Stimulated activated effector memory CD8-positive, alpha-beta T cell treated with anti-CD3 and anti-CD28 coated beads, Interleukin-12 subunit alpha, Interleukin-12 subunit beta, amount 100 ng/mL, for 72 hours (primary cell): ENCODE data around the gene FOLR3.
"Not testable (repeated sequence)": the region's sequence is repeated elsewhere in the genome, so short reads cannot be mapped to it uniquely, and the experiment has no call there.

Experiments used
- ATAC-seq: fragments of 150-1000 bp; cut with Tn5 transposase; 2 replicates; pipeline ENCODE4 v1.10.0; 2021
- DNase-seq, 2 donors: peaks; one replicate each; pipeline ENCODE4 v3.0.0; 2021 to 2022; ENCODE audit warnings: low spot score in 2 of 2
- H3K27ac Mint-ChIP-seq: one replicate; pipeline ENCODE4 v1.8.0; 2022; ENCODE audit warnings: mild to moderate bottlenecking, mixed read lengths
- H3K36me3 Mint-ChIP-seq: one replicate; pipeline ENCODE4 v1.8.0; 2022; ENCODE audit warnings: mild to moderate bottlenecking, mixed read lengths
- H3K4me1 Mint-ChIP-seq: one replicate; pipeline ENCODE4 v1.8.0; 2022; ENCODE audit warnings: mixed read lengths
- H3K4me3 Mint-ChIP-seq: one replicate; pipeline ENCODE4 v1.8.0; 2022; ENCODE audit warnings: mild to moderate bottlenecking, mixed read lengths
- H3K9me3 Mint-ChIP-seq: one replicate; pipeline ENCODE4 v1.8.0; 2022; ENCODE audit warnings: mixed read lengths

FOLR3 gene

GRCh38 chr11:72139500-72139899 is 4.0 kb downstream of the FOLR3 start:
- no peaks in the 10 kb centered on the region for H3K9me3 Mint-ChIP-seq
- H3K4me3 Mint-ChIP-seq, result no peak overlapping the region
- H3K36me3 Mint-ChIP-seq, result no peaks in the 10 kb centered on the region
- ATAC-seq (no peak), DNase-seq (no peak)
- H3K27ac Mint-ChIP-seq, result peak overlapping the region; percentile 83
- peaks cover 44% of the 10 kb centered on the region for H3K4me1 Mint-ChIP-seq

- Mint-ChIP-seq H3K9me3 (no peaks in the 10 kb centered on the region), H3K36me3 (no peaks in the 10 kb centered on the region), H3K27ac (no peak overlapping the region), H3K4me1 (peaks cover 44% of the 10 kb centered on the region), H3K4me3 (peak overlapping the region; percentile 50)
- ATAC-seq, result peak; percentile 34
- DNase-seq, result no peak
Measured at GRCh38 chr11:72140661-72141060, 5.1 kb downstream of the FOLR3 start.

GRCh38 chr11:72141066-72141465 is 5.5 kb downstream of the FOLR3 start:
- H3K9me3 Mint-ChIP-seq, result no peaks in the 10 kb centered on the region
- peaks cover 43% of the 10 kb centered on the region for H3K4me1 Mint-ChIP-seq
- no peak overlapping the region for H3K27ac Mint-ChIP-seq
- no peaks in the 10 kb centered on the region for H3K36me3 Mint-ChIP-seq
- peak overlapping the region; percentile 50 for H3K4me3 Mint-ChIP-seq
- ATAC-seq (peak; percentile 96), DNase-seq (peak; percentile 16 to 73)

- H3K4me3 Mint-ChIP-seq, result peak overlapping the region; percentile 50
- not testable (repeated sequence) for H3K9me3 Mint-ChIP-seq, ATAC-seq, H3K36me3 Mint-ChIP-seq, DNase-seq
- H3K27ac Mint-ChIP-seq, result peak overlapping the region; percentile 29
- H3K4me1 Mint-ChIP-seq, result peaks cover 33% of the 10 kb centered on the region
Measured at GRCh38 chr11:72142086-72142485, 6.6 kb downstream of the FOLR3 start.

GRCh38 chr11:72142543-72142942 is 7.0 kb downstream of the FOLR3 start:
- not testable (repeated sequence) for DNase-seq, H3K36me3 Mint-ChIP-seq, H3K4me3 Mint-ChIP-seq, ATAC-seq, H3K9me3 Mint-ChIP-seq
- H3K4me1 Mint-ChIP-seq, result peaks cover 31% of the 10 kb centered on the region
- peak overlapping the region; percentile 29 for H3K27ac Mint-ChIP-seq

GRCh38 chr11:72144807-72145565 is 9.5 kb downstream of the FOLR3 start:
- peaks cover 27% of the 10 kb centered on the region for H3K4me1 Mint-ChIP-seq
- no peaks in the 10 kb centered on the region for H3K9me3 Mint-ChIP-seq
- H3K4me3 Mint-ChIP-seq, result no peak overlapping the region
- no peak for ATAC-seq
- DNase-seq, result no peak
- no peaks in the 10 kb centered on the region for H3K36me3 Mint-ChIP-seq
- no peak overlapping the region for H3K27ac Mint-ChIP-seq

GRCh38 chr11:72146625-72147024 is 11.1 kb downstream of the FOLR3 start:
- Mint-ChIP-seq H3K27ac (no peak overlapping the region), H3K9me3 (no peaks in the 10 kb centered on the region), H3K4me3 (no peak overlapping the region), H3K36me3 (no peaks in the 10 kb centered on the region), H3K4me1 (peaks cover 12% of the 10 kb centered on the region)
- ATAC-seq (no peak), DNase-seq (no peak)

- Mint-ChIP-seq H3K27ac (no peak overlapping the region), H3K4me3 (no peak overlapping the region), H3K9me3 (no peaks in the 10 kb centered on the region), H3K4me1 (no peaks in the 10 kb centered on the region), H3K36me3 (no peaks in the 10 kb centered on the region)
- DNase-seq (no peak), ATAC-seq (no peak)
Measured at GRCh38 chr11:72150882-72151281, 15.4 kb downstream of the FOLR3 start.

GRCh38 chr11:72153874-72154273 is 18.3 kb downstream of the FOLR3 start:
- not testable (repeated sequence) for H3K36me3 Mint-ChIP-seq, H3K9me3 Mint-ChIP-seq, DNase-seq, ATAC-seq, H3K4me1 Mint-ChIP-seq, H3K4me3 Mint-ChIP-seq, H3K27ac Mint-ChIP-seq

GRCh38 chr11:72154816-72155215 is 19.3 kb downstream of the FOLR3 start:
- no peaks in the 10 kb centered on the region for H3K4me1 Mint-ChIP-seq
- H3K36me3 Mint-ChIP-seq, result no peaks in the 10 kb centered on the region
- H3K4me3 Mint-ChIP-seq, result no peak overlapping the region
- H3K27ac Mint-ChIP-seq, result no peak overlapping the region
- DNase-seq, result no peak
- no peak for ATAC-seq
- H3K9me3 Mint-ChIP-seq, result no peaks in the 10 kb centered on the region

- DNase-seq, result no peak
- ATAC-seq, result no peak
- H3K27ac Mint-ChIP-seq, result no peak overlapping the region
- H3K36me3 Mint-ChIP-seq, result no peaks in the 10 kb centered on the region
- no peaks in the 10 kb centered on the region for H3K9me3 Mint-ChIP-seq
- no peaks in the 10 kb centered on the region for H3K4me1 Mint-ChIP-seq
- H3K4me3 Mint-ChIP-seq, result no peak overlapping the region
Measured at GRCh38 chr11:72155751-72156150, 20.2 kb downstream of the FOLR3 start.

GRCh38 chr11:72157131-72157530 is 21.6 kb downstream of the FOLR3 start:
- Mint-ChIP-seq H3K4me1 (no peaks in the 10 kb centered on the region), H3K36me3 (no peaks in the 10 kb centered on the region), H3K9me3 (no peaks in the 10 kb centered on the region), H3K4me3 (no peak overlapping the region), H3K27ac (no peak overlapping the region)
- ATAC-seq (no peak), DNase-seq (no peak)

GRCh38 chr11:72160319-72160718 is 24.8 kb downstream of the FOLR3 start:
- H3K36me3 Mint-ChIP-seq, result no peaks in the 10 kb centered on the region
- H3K4me3 Mint-ChIP-seq, result no peak overlapping the region
- H3K9me3 Mint-ChIP-seq, result no peaks in the 10 kb centered on the region
- H3K27ac Mint-ChIP-seq, result no peak overlapping the region
- DNase-seq, result no peak
- ATAC-seq, result no peak
- H3K4me1 Mint-ChIP-seq, result no peaks in the 10 kb centered on the region

- Mint-ChIP-seq H3K4me3 (no peak overlapping the region), H3K27ac (no peak overlapping the region), H3K36me3 (no peaks in the 10 kb centered on the region), H3K4me1 (no peaks in the 10 kb centered on the region), H3K9me3 (no peaks in the 10 kb centered on the region)
- no peak for ATAC-seq
- no peak for DNase-seq
Measured at GRCh38 chr11:72162891-72163492, 27.5 kb downstream of the FOLR3 start.

GRCh38 chr11:72164187-72164586 is 28.7 kb downstream of the FOLR3 start:
- not testable (repeated sequence) for DNase-seq, H3K4me3 Mint-ChIP-seq, H3K27ac Mint-ChIP-seq, H3K36me3 Mint-ChIP-seq, H3K9me3 Mint-ChIP-seq, ATAC-seq, H3K4me1 Mint-ChIP-seq

- not testable (repeated sequence) for DNase-seq, H3K9me3 Mint-ChIP-seq, H3K27ac Mint-ChIP-seq, H3K4me3 Mint-ChIP-seq, H3K4me1 Mint-ChIP-seq, H3K36me3 Mint-ChIP-seq, ATAC-seq
Measured at GRCh38 chr11:72169046-72169555, 33.6 kb downstream of the FOLR3 start.
